ENCODE data around the gene CHMP2A.

- TF ChIP-seq CTCF (IDR thresholded peaks at IDR 0.05) (no peak), EZH2 (IDR thresholded peaks at IDR 0.05; ENCODE audit: borderline replicate concordance, insufficient read depth, low read depth, low read length, poor library complexity, severe bottlenecking) (no peak)
These were observed 28.1 kb upstream of the CHMP2A start for GRCh38 chr19:58582985-58583384.

Measured in B cell (primary cell).